Neuronal stem cell (in vitro differentiated cells): ENCODE measurements around the gene RLN2. TPM values are rescaled to one million over a fixed set of nuclear protein-coding genes. Genes with fewer than 3 reads are reported as not detected.

ENCODE experiments used
- DNase-seq: peaks from one replicate; pipeline ENCODE4 v3.0.0-alpha.2; 2013; ENCODE audit warnings: low spot score
- H2AFZ ChIP-seq: one replicate; pipeline ENCODE4 v1.6.1; 2013; ENCODE audit warnings: mild to moderate bottlenecking, low read length, inconsistent platforms
- H2AK5ac ChIP-seq: 2 replicates; pipeline ENCODE4 v1.6.1; 2013; ENCODE audit warnings: low read depth, mild to moderate bottlenecking, inconsistent platforms, low read length, moderate library complexity, mixed read lengths
- H2BK120ac ChIP-seq: 2 replicates; pipeline ENCODE4 v1.6.1; 2013; ENCODE audit warnings: low read depth, mild to moderate bottlenecking, inconsistent platforms, low read length, moderate library complexity, mixed read lengths
- H2BK12ac ChIP-seq: one replicate; pipeline ENCODE4 v1.6.1; 2013; ENCODE audit warnings: low read length, inconsistent platforms
- H2BK15ac ChIP-seq: 2 replicates; pipeline ENCODE4 v1.6.1; 2013; ENCODE audit warnings: mild to moderate bottlenecking, low read length, inconsistent platforms, mixed read lengths
- H2BK5ac ChIP-seq: one replicate; pipeline ENCODE4 v1.6.1; 2013; ENCODE audit warnings: inconsistent platforms, mild to moderate bottlenecking, low read length, moderate library complexity
- H3K14ac ChIP-seq: one replicate; pipeline ENCODE4 v1.6.1; 2013; ENCODE audit warnings: low read length, inconsistent platforms
- H3K18ac ChIP-seq: 2 replicates; pipeline ENCODE4 v1.6.1; 2013; ENCODE audit warnings: low read length, inconsistent platforms
- H3K23ac ChIP-seq: 2 replicates; pipeline ENCODE4 v1.6.1; 2013; ENCODE audit warnings: low read depth, mild to moderate bottlenecking, mixed read lengths, low read length, inconsistent platforms; ENCODE audit not compliant: poor library complexity
- H3K27ac ChIP-seq: replicated peaks from 3 replicates; pipeline ENCODE4 v1.5.1; 2013; ENCODE audit warnings: low read length, inconsistent platforms
- H3K27me3 ChIP-seq, 3 experiments: 2 replicates each; pipeline ENCODE4 v1.6.1; 2013; ENCODE audit warnings: low read length in 3 of 3, mild to moderate bottlenecking in 2 of 3, inconsistent platforms in 1 of 3, low read depth in 1 of 3, mixed read lengths in 1 of 3, moderate library complexity in 1 of 3; ENCODE audit not compliant: control insufficient read depth in 3 of 3, insufficient read depth in 3 of 3
- H3K36me3 ChIP-seq, 2 donors: replicated peaks in 1 of 2; 2 replicates each; pipeline ENCODE4 v1.6.1; 2013; ENCODE audit warnings: low read length in 2 of 2; ENCODE audit not compliant: control insufficient read depth in 2 of 2, insufficient read depth in 2 of 2
- H3K4ac ChIP-seq: 2 replicates; pipeline ENCODE4 v1.6.1; 2013; ENCODE audit warnings: inconsistent platforms, mild to moderate bottlenecking, low read length, moderate library complexity
- H3K4me1 ChIP-seq, 2 donors: 1 replicate in 1 of 2; 2 replicates in 1 of 2; pipeline ENCODE4 v1.6.1; 2013; ENCODE audit warnings: low read length in 2 of 2, low read depth in 1 of 2; ENCODE audit not compliant: control insufficient read depth in 2 of 2, insufficient read depth in 1 of 2
- H3K4me2 ChIP-seq: one replicate; pipeline ENCODE4 v1.6.1; 2013; ENCODE audit warnings: mild to moderate bottlenecking, low read length, inconsistent platforms; ENCODE audit not compliant: insufficient read depth, poor library complexity, severe bottlenecking
- H3K4me3 ChIP-seq, 2 donors: 2 replicates each; pipeline ENCODE4 v1.5.1; 2013; ENCODE audit warnings: low read length in 2 of 2, mild to moderate bottlenecking in 2 of 2, inconsistent platforms in 1 of 2, moderate library complexity in 1 of 2
- H3K79me1 ChIP-seq: one replicate; pipeline ENCODE4 v1.6.1; 2013; ENCODE audit warnings: low read depth, mild to moderate bottlenecking, inconsistent platforms, low read length, moderate library complexity
- H3K9ac ChIP-seq: one replicate; pipeline ENCODE4 v1.6.1; 2013; ENCODE audit warnings: mild to moderate bottlenecking, low read depth, low read length, inconsistent platforms; ENCODE audit not compliant: poor library complexity
- H3K9me3 ChIP-seq, 2 donors: replicated peaks in 1 of 2; 2 replicates each; pipeline versions ENCODE3 to v1.6.1; 2013; ENCODE audit warnings: low read length in 2 of 2, mild to moderate bottlenecking in 2 of 2, inconsistent platforms in 1 of 2, low read depth in 1 of 2, mixed read lengths in 1 of 2, moderate library complexity in 1 of 2; ENCODE audit not compliant: control insufficient read depth in 2 of 2, insufficient read depth in 1 of 2
- H4K8ac ChIP-seq: one replicate; pipeline ENCODE4 v1.6.1; 2013; ENCODE audit warnings: low read depth, mild to moderate bottlenecking, inconsistent platforms, low read length, moderate library complexity
- H4K91ac ChIP-seq: one replicate; pipeline ENCODE4 v1.6.1; 2013; ENCODE audit warnings: low read length, low read depth, mild to moderate bottlenecking, inconsistent platforms; ENCODE audit not compliant: poor library complexity
- WGBS, 2 donors: extraction: QIAGEN DNeasy Blood & Tissue Kit; methylation state at CpG; one replicate each; pipeline ENCODE4 v1.1.7; 2013; ENCODE audit warnings: missing lambda C conversion rate in 2 of 2, mixed read lengths in 1 of 2; ENCODE audit not compliant: insufficient read length in 2 of 2, insufficient replicate concordance in 1 of 2; ENCODE audit errors: extremely low coverage in 2 of 2; 5-methylcytosine and 5-hydroxymethylcytosine counted together
- small RNA-seq: library from polyadenylated mRNA; stranded (forward); fragments of <200 nt; extraction: miRNeasy Mini kit (QIAGEN cat#:217004); gene quantifications from one replicate; pipeline ENCODE3, GENCODE V24; 2013; ENCODE audit not compliant: insufficient read depth

Gene RLN2

GRCh38 chr9:5263351-5264218 lies 40.9 kb downstream of the RLN2 start:
- H2BK12ac ChIP-seq, result no peak overlapping the region
- H3K9ac ChIP-seq, result no peak overlapping the region
- no peak overlapping the region for H2BK5ac ChIP-seq
- no peak overlapping the region for H3K14ac ChIP-seq
- H3K9me3 ChIP-seq, result no peaks in the 10 kb centered on the region
- no CpG with 5 or more reads among the region's 5 CpGs for whole genome bisulfite sequencing, 2 donors
- H4K8ac ChIP-seq, result no peak overlapping the region
- no peak overlapping the region for H3K23ac ChIP-seq
- H3K4me3 ChIP-seq, result no peak overlapping the region
- H3K4ac ChIP-seq, result no peak overlapping the region
- H3K79me1 ChIP-seq, result no peaks in the 10 kb centered on the region
- no peak overlapping the region for H3K4me2 ChIP-seq
- H2BK120ac ChIP-seq, result no peak overlapping the region
- H3K27ac ChIP-seq, result no peak overlapping the region
- H3K36me3 ChIP-seq, result no peaks in the 10 kb centered on the region
- no peak overlapping the region for H2AFZ ChIP-seq
- H3K18ac ChIP-seq, result no peak overlapping the region
- no peak overlapping the region for H2AK5ac ChIP-seq
- H2BK15ac ChIP-seq, result no peak overlapping the region
- no peaks in the 10 kb centered on the region for H3K27me3 ChIP-seq
- no peak overlapping the region for H4K91ac ChIP-seq
- no peak for DNase-seq
- no peaks in the 10 kb centered on the region for H3K4me1 ChIP-seq

Small RNA genes within 50 kb of the gene (small RNA-seq; reads per million reads assigned to genes)
- gene HMGN2P31, result not detected
